G401 (cell line): ENCODE data around the gene PERCC1. TPM values are rescaled to one million over a fixed set of nuclear protein-coding genes. Genes with fewer than 3 reads are reported as not detected.

Source experiments
- DNase-seq: peaks from one replicate; pipeline ENCODE4 v3.0.0-alpha.2; 2015; ENCODE audit warnings: low spot score
- in situ Hi-C: cut with HindIII; loops from 2 replicates; pipeline ENCODE4 v1.10.0; 2016; ENCODE audit warnings: low sequenced_read_pairs, mixed read lengths
- total RNA-seq: library from RNA; depleted of rRNA; stranded (reverse); fragments of >200 nt; shearing (Covaris generic); gene quantifications from 2 replicates; pipeline ENCODE4 v1.2.3, GENCODE V29; 2014

Gene PERCC1
- total RNA-seq, 1 experiment from 2014 or later = not detected

DNA sequence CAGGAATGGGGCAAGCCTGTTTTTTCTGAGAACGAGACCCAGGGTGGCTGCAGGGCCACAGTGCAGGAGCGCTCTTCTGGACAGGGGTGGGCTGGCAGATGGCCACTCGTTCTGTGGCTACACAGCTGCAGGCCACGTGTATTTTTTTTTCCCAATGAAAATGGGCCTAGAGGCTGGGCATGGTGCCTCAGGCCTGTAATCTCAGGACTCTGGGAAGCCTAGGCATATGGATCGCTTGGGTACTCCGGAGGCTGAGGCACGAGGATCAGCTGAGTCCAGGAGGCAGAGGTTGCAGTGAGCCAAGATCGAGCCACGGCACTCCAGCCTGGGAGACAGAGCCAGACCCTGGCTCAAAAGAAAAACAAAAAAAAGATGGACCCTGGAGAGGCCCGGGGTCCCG lies 23.1 kb upstream of the PERCC1 start:
- in situ Hi-C loops = no loop called here
- no peak for DNase-seq

DNA sequence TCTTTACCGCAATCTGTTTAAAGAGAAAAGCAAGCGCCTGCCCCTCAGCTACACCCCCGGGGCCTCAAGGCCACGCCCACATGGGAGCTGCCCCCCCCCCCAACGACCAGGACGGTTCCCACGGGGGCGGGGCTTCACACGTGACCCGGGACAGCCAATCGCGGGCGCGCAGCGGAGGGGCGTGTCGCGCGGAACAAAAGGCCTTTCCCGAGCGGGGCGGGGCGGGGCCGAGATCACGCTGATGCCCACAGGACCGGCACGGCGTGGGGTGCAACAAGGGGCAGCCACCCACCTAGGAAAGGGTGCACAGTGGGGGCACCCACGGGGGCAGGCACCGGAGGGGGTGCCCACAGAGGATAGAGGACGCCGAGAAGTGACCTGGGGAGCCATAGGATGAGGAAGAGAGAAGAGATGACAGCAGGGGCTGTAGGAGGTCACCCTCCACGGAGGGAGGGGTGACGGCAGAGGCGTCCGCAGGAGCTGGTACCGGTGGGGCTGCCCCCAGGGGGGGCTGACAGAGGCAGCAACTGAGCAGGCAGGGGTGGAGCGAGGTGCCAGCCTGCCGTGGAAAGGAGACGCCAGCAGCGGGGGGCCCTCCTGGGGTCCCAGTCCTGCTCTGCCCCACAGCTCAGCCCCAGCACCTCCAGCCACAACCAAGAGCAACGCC lies 22.6 kb upstream of the PERCC1 start:
- in situ Hi-C loops = no loop called here

DNA sequence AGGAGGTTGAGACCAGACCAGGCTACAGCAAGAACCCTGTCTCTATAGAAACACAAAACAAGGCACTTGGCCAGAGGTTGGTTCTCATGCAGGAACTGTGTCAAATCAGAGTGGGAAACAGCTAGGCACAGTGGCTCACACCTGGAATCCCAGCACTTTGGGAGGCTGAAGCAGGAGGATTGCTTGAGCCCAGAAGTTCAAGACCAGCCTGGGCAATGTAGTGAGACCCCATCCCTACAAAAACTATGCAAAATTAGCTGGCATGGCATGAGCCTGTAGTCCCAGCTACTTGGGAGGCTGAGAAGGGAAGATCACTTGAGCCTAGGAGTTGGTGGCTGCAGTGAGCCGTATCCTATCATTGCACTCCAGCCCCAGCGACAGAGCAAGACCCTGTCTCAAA lies 18.0 kb upstream of the PERCC1 start:
- in situ Hi-C loops = no loop called here

More for the DNA sequence above, 22.6 kb upstream of the PERCC1 start:
- DNase-seq = peak; percentile 78

DNA sequence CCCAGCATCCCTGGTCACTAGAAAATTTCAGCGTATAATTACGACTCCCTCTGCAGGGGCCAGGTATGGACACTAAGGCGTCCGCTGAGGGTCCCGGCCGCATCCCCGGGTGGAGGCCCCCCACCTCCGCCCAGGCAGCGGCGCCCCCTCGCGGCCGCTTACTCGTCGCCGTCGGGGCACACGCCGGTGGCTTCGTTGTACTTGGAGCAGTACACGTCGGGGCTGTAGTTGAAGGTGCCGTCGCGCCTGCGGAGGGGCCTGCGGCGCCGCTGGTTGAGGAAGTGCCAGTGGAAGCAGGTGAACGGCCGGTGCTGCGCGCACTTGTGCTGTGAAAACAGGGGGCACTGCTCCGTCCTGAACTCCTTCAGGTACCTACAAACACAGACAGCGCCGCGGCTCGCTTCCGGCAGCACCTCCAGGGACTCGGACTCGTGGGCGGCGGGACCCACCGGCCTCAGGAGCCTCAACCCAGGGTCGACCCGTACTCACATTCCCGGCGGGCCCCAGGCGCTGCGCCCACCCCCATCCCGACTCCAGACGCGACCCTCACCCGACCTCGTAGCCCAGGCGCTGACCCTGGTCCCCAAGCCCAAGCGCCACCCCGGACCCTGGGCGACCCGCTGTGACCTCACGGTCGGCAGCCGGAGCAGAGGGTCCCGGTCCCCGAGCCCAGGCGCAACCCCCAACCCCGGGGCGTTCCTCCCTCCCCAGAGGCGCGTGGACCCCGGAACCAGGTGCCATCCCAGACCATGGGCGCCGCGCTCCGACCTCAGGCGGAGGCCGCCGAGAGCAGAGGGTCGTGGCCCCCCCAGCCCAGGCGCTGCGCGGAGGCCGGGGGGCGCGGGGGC lies 17.0 kb upstream of the PERCC1 start:
- in situ Hi-C loops = no loop called here
- peak; percentile 28 for DNase-seq

More for the DNA sequence above, 18.0 kb upstream of the PERCC1 start:
- no peak for DNase-seq

DNA sequence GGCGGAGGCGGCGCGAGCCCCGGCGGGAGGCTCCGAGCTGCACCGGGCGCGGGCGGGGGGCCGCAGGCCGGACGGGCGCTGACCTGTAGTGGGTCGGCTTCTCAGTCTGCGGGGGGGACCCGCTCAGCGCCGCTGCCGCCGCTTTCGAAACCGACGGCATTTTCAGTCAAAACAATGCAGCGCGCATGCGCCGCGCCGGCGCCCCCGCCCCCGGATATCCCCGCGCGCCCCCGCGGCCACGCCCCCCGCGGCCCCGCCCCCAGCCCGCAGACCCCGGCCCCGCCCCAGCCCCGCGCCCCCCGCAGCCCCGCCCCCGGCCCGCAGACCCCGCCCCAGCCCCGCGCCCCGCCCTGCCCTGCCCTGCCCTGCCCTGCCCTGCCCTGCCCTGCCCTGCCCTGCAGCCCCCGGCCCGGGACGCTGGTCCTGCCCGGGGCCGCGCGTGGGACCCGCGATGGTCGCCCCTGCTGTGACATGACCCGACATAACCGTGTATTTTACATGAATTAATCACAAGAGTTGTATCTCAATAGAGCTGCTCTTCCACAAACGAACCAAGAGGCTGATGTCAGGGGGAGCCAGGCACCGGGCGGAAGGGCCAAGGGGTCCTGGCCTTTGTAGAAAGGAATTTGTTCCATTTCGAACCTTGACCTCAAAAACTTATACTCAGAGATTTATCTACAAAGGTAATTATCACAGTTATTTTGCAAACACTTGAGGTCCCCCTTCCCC lies 16.2 kb upstream of the PERCC1 start, which contains the start of gene UNKL:
TSS of gene UNKL (minus strand) at position 173 of the 729 bp plus-strand sequence. CDS start at position 160, 13 bp downstream.
- in situ Hi-C loops = no loop called here
- DNase-seq = peak; percentile 36

DNA sequence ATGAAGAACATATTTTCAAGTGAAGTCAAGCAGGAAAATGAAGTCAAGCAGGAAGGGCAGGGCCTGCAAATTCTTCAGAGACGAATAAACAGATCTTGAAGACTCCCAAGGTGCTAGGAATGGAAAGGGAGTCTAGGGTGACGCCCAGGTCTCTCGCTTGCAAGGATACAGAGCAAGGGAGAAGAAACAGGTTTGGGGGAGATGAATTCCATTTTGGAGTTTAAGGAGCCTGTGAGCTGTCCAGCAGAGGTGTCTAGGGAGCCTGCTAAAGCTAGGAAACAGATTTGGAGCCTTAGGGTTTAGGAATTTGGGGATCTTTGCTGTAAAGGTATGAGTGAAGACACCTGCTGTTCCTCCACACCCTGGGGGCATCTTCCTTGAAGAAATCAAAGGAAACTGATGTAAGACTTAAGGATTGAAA lies 14.3 kb upstream of the PERCC1 start:
- in situ Hi-C loops = no loop called here
- DNase-seq = no peak

DNA sequence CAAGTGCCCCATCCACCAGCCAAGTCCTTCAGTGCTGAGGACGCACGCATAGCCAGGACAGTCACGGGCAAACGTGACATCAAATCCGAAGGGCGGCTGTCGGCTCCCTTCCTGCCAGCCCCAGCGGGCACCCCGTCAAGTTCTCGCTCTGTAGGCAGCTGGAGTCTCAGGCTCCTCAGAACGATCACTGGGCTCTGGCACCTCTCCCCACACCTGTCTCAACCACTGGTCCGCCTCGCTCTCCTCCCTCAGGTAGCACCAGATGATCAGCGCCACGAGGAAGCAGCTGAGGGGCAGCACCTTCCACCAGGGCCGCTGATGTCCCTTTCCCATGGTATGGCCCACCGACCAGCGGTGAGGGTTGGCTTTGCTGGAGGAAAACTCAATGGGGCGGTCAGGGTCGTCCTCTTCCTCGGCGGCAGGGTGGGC lies 10.8 kb upstream of the PERCC1 start:
- no peak for DNase-seq
- in situ Hi-C loops = no loop called here

DNA sequence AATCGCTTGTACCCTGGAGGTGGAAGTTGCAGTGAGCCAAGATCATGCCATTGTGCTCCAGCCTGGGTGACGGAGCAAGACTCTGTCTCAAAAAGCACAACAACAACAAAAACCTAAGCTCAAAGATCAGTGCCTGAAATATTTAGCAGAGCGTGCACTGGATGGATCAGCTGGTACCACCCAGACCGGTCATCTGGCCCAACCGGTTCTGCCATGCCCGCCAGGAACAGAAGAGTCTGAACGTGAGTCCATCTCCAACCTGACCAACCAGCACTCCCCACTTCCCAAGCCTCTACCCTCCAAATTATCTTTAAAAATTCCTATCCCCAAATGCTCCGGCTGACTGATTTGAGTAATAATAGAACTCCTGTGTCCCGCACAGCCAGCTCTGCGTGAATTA lies 8.8 kb upstream of the PERCC1 start:
- in situ Hi-C loops = no loop called here
- DNase-seq = no peak

DNA sequence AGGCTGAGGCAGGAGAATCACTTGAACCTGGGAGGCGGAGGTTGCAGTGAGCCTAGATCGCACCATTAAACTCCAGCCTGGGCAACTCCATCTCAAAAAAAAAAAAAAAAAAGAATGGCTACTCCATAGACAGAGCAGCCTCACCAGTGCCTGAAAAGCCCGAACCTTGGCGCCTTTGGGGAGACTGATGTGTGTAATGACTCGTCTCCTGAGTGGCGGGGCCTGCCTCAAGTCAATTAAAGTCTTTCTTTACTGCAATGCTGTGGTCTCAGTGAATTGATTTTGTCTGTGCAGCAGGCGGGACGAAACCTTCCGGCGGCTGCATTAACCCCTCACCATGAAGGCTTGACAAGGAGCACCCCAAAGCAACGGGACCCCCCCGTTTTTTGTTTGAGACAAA lies 6.8 kb upstream of the PERCC1 start:
- no peak for DNase-seq
- in situ Hi-C loops = no loop called here

DNA sequence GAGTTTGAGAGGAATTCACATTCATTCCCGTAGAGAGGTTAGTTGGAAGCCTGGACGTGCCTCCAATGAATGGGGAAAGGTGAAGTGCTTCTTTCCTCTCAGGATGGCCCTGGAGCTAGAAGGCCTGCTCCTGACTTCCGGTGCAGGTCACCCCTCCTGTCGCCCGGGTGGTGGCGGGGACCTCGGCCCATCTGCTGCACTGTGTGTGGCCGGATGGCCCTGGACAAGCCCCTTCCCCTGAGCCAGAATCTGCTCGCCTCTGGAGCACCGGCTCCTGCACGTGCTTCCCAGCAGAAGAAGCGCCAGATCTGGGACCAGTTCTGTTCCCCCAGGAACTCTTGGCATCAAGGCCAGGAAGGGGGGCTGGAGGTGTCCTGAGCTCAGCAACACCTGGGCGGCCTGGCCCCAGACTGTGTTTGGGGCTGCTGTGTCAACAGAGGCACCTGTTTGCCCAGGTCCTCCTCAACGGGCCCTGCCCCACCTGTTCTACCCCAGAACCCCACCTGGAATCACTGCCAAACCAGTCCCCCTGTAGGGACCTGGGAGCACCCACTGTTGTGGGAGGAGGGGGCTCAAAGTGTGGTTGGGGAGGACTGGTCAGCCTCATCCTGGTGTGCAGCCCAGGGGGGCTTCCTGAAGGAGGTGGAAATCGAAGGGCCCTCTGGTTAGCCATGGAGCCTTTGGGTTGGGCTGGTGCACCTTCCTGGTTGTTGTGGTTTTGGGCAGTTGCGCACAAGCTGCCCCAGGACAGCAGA lies 5.1 kb upstream of the PERCC1 start:
- in situ Hi-C loops = no loop called here
- no peak for DNase-seq

DNA sequence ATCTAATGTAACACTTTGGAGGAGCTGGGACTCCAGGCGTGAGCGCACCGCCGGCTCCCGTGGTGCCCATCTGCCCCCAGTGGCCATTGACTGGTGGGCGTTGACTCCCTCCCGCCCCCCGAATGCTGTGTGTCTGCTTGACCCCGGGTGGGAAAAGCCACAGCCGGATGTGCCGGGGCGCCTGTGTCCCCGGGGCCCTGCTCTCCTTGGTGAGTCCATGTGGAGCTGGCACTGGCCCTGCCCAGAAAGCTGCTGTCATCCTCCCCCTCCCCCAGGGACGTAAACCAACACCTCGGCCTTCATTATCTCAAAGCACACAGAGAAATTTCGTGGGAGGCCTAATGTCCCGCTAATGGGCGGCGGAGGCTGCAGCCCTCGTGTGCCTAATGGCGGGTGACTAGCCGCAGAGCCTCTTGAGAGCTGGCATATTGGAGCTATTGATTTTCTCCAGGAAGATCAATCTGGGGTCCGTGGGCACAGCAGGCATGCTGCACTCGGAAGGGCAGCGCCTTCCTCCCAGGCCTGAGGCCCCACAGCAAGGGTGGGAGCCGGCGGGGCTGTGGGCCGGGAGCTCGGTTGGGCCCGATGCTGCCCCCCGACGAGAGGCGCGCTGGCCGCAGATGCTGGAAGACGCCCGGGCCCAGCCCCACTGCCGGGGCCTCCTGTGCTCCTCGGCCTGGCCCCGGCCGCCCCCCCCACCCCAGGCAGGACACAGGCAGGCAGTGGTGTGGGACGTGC lies 4.0 kb upstream of the PERCC1 start:
- in situ Hi-C loops = no loop called here

DNA sequence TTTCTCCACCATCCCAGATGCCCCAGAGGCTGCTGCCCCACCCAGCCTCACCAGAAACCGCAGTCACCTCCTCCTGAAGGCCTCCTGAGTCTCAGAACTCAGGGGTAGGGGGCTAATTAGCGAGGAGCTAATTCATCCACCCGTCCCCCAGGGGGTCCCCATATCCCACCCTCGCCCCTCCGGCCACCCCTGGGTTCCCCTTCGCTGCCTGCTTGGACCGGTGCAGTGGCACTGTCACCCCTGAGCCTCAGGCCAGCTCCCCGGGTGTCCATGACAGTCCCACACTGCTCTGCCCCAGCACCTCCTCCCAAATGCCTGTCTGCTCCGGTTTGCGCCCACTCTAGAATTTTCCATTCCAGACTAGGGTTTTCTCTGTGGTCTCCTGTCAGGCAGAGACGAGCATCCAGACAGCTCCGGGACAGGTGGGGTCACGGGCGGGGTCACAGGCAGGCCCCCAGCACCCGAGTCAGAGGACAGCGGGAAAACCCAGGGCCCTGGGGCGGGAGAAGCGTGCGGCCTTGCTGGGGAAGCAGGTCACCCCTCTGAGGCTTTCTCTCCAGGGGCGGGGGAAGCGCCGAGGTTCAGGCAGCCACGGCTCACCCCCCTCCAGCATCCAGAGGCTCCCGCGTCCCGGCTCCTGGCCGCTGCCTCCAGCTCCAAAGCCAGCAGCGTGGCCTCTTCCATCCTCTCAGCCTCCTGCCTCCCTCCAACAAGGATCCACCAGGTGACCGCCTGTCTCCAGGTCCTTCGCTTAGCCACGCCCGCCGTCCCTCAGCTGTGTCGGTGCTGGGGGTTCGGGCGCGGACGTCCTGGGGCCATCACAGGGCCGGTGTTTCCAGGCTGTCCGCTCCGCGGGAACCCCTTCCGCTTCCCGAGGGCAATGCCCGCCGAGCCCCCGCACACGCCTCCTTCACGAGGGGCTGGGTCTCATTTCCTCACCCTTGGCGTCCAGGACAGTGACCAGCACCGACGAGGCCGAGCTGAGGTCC lies 3.1 kb upstream of the PERCC1 start:
- DNase-seq = no peak
- in situ Hi-C loops = no loop called here

More for the DNA sequence above, 4.0 kb upstream of the PERCC1 start:
- DNase-seq = no peak

DNA sequence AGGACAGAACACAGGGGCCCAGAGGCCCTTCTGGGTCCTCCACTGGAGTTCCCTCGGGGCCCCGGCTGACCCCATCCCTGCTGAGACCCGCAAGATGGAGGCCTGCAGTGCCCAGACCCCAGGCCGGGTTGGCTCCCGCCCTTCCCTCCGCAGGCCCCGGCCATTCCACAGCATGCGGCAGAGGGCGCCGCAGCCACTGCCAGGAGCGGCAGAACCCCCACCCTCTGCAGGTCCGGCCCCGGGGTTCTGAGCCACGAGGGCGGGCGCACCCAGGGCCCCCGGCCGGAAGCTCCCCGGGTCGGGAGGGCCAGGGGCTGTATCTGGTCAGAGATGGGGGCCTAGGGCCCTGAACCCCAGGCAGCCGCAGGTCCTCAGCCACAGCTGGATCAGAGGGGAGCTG lies 2.4 kb upstream of the PERCC1 start:
- in situ Hi-C loops = no loop called here
- DNase-seq = no peak

DNA sequence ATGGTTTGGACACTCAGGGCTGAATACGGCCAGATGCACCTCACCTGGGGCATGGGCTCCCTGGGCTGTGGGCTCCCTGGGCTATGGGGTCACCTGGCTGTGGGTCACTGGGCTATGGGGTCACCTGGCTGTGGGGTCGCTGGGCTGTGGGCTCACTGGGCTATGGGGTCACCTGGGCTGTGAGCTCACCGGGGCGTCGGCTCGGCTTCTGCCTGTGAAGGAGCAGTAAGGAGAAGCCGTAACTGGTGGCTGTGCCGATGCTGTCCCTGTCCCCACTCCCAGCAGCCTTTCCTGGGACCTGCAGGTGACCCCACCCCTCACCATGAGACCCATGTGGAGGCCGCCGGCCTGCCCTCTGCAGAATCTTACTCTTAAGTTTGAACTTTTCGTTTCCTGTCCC lies 1.9 kb upstream of the PERCC1 start:
- in situ Hi-C loops = no loop called here
- DNase-seq = no peak

DNA sequence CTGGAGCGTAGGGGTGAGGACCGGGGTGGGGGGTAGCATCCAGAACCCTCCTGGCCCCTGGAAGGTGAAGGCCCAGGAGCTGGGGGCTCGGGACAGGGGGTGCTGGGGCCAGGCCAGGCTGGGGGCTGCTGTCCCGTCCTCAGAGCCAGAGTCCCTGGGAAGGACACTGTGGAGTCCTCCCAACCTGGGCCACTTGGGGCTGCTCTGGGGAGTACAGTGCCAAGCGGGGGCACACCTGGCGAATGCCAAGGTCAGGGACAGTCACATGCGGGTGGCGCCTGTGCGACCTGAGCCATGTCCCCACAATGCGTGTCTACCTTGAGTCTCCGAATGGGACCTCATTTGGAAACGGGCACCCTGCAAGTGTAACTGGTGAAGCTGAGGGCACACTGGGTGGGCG lies 1.2 kb upstream of the PERCC1 start:
- in situ Hi-C loops = no loop called here
- no peak for DNase-seq

DNA sequence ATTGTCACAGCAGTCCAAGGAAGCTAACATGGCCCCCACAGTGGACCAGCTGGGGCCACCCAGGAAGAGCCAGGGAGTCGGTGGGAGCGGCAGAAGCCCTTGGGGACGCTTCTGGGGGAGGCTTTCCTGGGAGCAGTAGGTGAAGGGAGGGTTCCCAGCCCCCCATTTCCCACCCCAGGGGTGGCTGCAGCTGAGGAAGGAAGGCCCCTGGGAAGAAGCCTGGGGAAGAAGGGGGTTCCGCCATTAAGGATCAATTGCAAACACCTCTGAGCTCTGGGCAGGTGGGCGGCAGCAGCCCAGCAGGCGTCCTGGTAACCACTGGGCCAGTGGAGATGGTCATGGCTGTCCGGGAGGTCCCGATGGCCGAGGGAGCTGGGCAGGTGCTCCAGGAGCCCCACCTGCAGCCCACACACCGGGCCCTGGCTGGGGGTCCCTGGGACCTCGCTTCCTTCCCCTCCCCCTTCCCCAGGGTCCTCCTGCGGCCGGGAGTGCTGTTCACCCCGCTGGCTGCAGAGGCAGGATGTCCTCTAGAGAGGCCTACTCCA lies 592 bp upstream of the PERCC1 start:
- in situ Hi-C loops = no loop called here
- peak; percentile 26 for DNase-seq
